ENCODE results near the gene GPC6. TPM values are rescaled to one million over a fixed set of nuclear protein-coding genes. Genes with fewer than 3 reads are reported as not detected.

The GPC6 gene
- total and polyA plus RNA-seq, 12 donors = 0.15 to 5.4 (median 2.5) TPM

DNA sequence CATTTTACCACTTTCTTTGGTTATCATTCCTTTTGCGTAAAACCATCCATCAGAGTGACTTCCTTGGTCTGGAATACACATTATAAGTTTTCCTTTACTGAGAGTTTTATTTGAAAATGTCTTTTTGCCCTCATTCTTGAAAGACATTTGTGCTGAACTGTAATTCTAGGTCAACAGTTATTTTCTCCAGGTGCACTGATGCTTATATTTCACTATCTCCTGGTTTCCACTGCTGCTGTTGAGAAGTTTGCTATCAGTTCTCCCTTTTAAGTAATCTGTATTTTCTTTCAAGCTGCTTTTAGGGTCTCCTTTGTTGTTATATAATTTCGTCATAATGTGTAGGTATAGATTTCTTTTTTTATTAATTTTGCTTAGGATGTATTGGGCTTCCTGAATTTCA is 1092.9 kb downstream of the GPC6 start:
- ATAC-seq (no peak), DNase-seq (no peak)
- Histone ChIP-seq H3K36me3 (no peaks in the 10 kb centered on the region), H3K27ac (no peak overlapping the region), H3K4me1 (peaks cover 0 to 15% (median 0%) of the 10 kb centered on the region in 9 donors), H3K4me3 (no peak overlapping the region), H3K27me3 (no peaks in the 10 kb centered on the region), H3K9me3 (no peaks in the 10 kb centered on the region)
- TF ChIP-seq, protein P1, sequence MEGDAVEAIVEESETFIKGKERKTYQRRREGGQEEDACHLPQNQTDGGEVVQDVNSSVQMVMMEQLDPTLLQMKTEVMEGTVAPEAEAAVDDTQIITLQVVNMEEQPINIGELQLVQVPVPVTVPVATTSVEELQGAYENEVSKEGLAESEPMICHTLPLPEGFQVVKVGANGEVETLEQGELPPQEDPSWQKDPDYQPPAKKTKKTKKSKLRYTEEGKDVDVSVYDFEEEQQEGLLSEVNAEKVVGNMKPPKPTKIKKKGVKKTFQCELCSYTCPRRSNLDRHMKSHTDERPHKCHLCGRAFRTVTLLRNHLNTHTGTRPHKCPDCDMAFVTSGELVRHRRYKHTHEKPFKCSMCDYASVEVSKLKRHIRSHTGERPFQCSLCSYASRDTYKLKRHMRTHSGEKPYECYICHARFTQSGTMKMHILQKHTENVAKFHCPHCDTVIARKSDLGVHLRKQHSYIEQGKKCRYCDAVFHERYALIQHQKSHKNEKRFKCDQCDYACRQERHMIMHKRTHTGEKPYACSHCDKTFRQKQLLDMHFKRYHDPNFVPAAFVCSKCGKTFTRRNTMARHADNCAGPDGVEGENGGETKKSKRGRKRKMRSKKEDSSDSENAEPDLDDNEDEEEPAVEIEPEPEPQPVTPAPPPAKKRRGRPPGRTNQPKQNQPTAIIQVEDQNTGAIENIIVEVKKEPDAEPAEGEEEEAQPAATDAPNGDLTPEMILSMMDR (IDR thresholded peaks at IDR 0.05) = no peak
- intact Hi-C loops (cut with DNase I) = loop anchor here in 1 of 10 donors (10.0 kb wide), 1 partner anchor 85 kb away; no protein-coding TSS in a partner anchor
- WGBS, 2 donors = 94% methylated on average over 2 of the region's 2 CpGs

DNA sequence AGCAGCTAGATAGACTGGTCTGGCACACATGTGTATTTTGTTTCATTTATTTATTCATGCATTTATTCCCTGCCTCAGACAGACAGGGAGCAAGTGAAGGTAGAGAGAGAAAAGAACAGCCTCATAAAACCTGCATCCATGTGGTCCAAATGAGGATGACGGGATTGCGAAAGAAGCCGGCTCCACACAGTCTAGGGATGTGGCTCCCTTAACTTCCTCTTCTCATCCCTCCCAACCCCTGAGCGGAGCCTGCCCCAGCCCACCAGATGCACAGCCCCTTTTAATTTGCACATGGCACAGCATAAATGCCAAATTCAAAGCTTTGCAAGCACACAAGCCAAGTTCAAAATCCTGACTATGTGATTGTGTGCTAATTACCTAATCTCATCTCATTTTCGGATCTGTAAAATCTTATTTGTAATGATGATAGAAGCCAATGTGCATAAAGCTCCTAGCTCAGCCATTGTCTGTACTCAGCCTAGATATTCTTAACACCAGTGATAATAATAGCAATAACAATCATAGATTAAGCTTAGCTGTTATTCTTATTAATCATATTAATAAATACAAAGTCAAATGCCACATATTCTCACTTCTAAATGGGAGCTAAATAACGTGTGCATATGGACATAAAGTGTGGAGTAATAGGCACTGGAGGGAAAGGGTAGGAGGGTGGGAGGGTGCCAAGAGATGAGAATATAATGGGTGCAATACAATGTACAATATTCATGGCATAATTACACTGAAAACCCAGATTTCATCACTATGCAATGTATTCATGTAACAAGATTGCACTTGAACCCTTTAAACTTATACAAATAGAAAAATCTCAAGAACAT is 1096.5 kb downstream of the GPC6 start:
- Histone ChIP-seq H3K4me1 (peaks cover 0 to 37% (median 0%) of the 10 kb centered on the region in 9 donors), H3K4me3 (no peak overlapping the region), H3K36me3 (no peaks in the 10 kb centered on the region), H3K27ac (peak overlapping the region in 1 of 10 donors; percentile 77), H3K9me3 (no peaks in the 10 kb centered on the region), H3K27me3 (no peaks in the 10 kb centered on the region)
- no peak for ATAC-seq
- whole genome bisulfite sequencing, 2 donors = 83 to 93% methylated on average over 6 of the region's 6 CpGs
- DNase-seq = no peak
- TF ChIP-seq, protein P1 (IDR thresholded peaks at IDR 0.05) = no peak
- intact Hi-C loops (cut with DNase I) = no loop called here

DNA sequence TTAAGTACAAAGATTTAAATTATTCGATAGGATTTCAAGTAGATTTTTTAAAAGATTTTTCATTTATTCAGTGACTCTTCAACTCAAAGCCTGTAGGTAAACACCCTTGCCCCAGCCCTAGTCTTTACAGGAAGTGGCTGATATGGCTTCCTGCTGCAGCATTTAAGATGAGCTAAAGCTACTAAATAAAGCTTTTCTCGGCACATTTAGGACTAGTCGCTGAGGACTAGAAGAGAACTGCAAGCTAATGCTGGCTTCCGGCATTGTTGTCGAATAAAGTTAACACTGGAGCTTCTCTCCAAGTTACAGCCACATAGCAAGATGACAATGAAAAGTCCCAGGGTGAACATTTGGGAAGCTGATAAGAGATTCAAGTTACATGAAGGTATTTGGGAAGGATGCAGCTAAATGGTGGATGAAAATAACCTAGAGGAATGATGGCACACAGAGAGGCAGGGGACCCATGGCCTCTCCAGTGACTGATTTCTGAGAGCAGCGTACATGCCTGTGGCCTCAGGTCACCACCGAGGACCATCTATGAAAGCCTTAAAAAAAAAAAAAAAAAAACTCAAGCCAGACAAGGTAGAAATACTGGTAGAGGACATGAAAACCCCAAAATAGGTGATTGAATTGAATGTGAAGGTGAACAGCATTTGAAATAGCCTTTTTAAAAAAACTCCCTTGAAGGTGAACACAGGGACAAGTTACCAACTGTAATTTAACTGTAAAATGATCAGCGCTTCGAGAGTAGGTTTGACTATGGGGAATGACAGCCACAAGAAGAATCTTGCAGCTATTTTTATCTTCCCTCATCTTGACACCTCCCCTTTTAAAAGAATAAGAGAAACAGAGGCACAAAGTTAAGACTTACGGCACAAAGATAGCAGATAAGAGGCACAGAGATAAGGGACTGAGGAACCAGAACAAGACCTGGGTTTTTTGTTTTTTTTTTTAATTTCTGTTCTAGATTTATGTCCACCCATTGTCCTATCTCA is 1097.5 kb downstream of the GPC6 start:
- 70 to 74% methylated on average over 10 of the region's 10 CpGs for WGBS, 2 donors
- peak overlapping the region in 5 of 10 donors; percentile 0 to 77 (median 45) for H3K27ac ChIP-seq
- H3K36me3 ChIP-seq = no peaks in the 10 kb centered on the region
- H3K27me3 ChIP-seq = no peaks in the 10 kb centered on the region
- no peaks in the 10 kb centered on the region for H3K9me3 ChIP-seq
- intact Hi-C loops (cut with DNase I) = no loop called here
- ATAC-seq (peak in 1 of 8 donors; percentile 36), DNase-seq (no peak)
- TF ChIP-seq, protein P1 (IDR thresholded peaks at IDR 0.05) = no peak
- H3K4me3 ChIP-seq = no peak overlapping the region
- peaks cover 0 to 47% (median 0%) of the 10 kb centered on the region in 9 donors for H3K4me1 ChIP-seq

Data from heart right ventricle (tissue), 16 donors.